HG03520 (cell line): ENCODE measurements around the gene OGDH.
A peak's percentile ranks its signal among the peaks of the same experiment; 100 is the strongest.

Experiments
- ATAC-seq: cut with Tn5 transposase; IDR thresholded peaks from one replicate; pipeline ENCODE4 v1.9.1; 2021; ENCODE audit warnings: mild to moderate bottlenecking, moderate library complexity; ENCODE audit not compliant: unreplicated experiment

OGDH gene

GRCh38 chr7:44636926-44637325 is 30.5 kb downstream of the OGDH start:
- no peak for ATAC-seq

DNA sequence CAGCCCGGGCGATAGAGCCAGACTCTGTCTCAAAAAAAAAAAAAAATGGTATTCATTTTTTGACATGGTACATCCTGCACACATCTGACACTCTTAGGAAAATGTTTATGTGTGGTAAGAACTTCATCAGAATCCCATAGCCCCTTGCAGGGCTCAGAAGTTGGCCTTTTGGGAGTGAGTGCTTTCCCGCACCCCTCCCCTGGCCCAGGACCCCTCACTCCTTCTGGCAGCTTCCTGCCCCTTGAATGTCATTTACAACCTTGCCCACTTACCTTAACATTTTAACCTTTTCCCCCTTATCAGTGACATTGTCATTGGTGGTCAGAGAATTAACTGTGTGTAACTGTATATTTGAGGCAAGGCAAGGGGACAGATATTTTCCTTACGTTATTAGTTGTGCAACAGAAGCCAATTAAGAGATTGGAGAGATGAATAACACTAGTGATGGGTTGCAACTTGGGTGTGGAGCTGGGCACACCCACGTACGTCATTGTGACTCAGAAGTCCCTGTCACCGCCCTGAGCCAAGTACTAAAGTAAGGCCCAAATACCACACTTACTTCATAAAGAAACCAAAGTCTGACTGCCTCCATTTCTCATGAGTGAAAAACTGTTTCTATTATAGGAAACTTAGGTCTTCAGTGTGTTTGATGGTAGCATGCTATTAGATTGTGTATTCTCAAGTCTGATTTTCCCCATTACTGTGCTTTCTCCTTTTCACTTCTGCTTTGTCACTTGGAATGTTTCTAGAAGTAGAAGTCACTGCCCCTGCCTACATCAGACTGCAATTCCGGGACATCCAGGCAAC is 31.6 kb downstream of the OGDH start:
- ATAC-seq: peak; percentile 47

- ATAC-seq: peak; percentile 85
Observed at GRCh38 chr7:44638611-44639557, 32.5 kb downstream of the OGDH start.

DNA sequence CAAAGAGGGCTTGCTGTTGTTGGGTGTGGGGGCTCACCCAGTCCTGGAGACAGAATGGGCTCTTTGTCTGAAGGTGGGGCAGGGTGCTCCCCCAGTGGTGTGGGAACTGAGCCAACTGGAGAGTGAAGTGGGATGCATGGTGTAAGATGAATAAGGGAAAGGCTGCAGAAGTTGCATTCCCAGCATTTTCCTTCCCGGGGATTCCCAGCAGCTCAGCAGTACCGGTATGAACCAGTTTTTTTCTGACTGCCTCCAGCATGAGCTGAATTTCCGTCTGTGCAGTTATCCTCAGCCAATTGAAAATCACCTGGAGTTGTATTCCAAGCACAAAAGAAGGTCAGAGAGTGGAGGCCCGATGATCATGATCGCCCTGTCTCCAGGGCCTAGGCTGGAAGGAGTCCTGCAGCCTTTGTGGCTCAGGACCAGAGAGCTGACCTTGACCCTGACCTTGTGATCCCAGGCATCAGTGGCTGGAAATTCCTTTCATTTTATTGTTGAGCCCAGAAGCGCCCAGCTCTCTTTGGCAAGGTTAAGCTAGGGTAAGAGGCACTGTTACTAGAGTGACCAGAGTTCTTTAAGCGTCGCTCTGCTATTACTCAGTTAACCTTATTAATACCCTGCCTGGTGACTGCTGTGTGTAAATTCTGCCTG is 33.4 kb downstream of the OGDH start:
- ATAC-seq: no peak

- ATAC-seq: no peak
Observed at GRCh38 chr7:44643206-44643605, 36.8 kb downstream of the OGDH start.

GRCh38 chr7:44645254-44645653 is 38.8 kb downstream of the OGDH start:
- no peak for ATAC-seq

DNA sequence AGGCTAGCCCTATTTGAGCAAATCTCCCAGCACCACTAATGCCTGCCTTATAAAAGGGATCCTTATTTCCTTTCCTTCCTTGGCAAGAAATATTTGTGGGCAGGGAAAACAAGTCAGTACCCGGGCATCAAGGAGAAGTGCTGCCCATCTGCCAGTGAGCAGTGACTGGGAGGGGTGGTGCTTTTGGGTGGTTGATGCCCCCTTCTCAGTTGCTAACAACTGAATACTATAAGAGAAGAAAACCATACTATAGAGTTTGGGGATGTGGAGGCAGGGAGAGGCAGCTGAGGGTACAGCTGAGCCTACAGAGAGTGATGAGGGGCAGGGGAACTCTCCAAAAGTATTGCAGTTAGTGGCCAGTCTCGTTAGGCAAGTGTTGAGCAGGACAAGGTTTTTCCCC is 39.3 kb downstream of the OGDH start:
- ATAC-seq: no peak

DNA sequence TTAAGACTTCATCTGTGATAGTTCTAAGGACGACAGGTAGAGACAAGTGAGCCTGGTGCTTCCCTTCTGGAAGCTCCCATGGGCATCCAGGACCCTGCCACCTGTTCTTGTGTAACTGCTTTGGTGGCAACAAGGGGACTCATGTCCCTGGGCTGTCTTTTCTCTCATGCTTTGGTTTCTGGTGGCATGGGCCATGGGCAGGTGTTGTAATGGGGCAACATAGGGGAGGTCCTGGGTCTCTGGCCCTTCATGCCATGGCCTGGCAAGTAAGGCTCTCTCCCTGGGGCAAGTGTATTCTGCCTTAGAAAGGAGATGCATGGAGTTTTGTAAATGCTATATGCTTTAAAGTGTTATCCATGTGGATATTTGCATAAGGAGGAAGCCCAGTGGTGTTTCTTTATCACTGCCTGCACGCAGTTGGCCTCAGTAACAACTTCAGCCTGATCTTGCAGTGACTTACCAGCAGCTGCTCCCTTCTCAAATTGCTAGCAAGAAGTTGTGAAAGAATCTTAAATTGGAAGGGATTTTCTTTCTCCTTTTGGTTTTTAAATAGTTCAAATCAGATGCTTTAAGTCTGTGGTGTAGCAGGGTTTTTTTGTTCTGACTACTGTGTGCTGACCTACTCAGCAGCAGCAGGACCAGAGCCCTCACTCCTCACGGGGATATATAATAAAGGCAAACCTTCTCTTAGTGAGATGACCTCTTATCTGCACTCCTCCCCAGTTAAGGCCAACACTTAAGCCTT is 39.9 kb downstream of the OGDH start:
- no peak for ATAC-seq

GRCh38 chr7:44646921-44647636 is 40.7 kb downstream of the OGDH start:
- no peak for ATAC-seq

- ATAC-seq: no peak
Observed at GRCh38 chr7:44647981-44648714, 41.7 kb downstream of the OGDH start.

GRCh38 chr7:44650242-44650641 is 43.8 kb downstream of the OGDH start:
- ATAC-seq: no peak

GRCh38 chr7:44650772-44651171 is 44.3 kb downstream of the OGDH start:
- no peak for ATAC-seq

DNA sequence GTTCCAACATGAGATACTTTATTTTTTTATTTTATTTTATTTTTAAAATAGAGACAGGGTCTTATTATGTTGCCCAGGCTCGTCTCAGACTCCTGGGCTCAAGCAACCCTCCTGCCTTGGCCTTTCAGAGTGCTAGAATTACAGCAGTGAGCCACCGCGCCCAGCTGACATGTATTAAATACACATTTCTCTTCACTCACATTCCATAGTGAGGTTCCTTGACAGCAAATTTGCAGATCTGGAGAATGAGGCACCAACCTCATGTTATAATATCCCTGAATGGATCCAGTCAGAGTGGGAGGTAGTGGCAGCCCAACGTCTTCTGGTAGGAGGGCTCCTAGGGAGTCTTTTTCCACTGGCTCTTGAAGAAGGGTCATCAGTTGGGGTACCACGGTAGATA is 46.1 kb downstream of the OGDH start:
- no peak for ATAC-seq

DNA sequence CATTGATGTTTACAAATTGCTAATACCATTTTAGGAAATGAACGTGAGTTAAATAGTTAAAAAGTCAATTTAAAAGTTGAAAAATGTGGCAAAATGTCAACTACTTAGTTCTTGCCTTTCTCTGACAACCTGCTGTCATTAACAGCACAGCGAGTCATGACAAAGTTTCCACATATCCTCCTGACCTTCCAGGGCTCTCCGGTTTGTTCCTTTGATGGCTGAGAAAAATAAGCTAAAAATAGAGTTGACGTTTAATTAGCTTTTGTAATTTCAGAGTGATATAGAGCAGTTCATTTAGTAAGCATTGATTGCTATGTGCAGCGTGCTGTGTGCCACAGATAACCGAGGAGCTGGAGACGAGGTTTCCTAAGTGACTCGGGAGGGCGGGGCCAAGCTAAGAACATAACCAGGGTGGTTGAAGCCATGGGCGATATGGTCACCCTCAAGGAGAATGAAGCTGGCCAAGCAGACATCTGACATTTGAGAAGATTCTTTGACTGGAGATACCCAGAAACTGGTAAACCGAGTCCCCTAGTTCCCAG is 47.9 kb downstream of the OGDH start:
- ATAC-seq: no peak

DNA sequence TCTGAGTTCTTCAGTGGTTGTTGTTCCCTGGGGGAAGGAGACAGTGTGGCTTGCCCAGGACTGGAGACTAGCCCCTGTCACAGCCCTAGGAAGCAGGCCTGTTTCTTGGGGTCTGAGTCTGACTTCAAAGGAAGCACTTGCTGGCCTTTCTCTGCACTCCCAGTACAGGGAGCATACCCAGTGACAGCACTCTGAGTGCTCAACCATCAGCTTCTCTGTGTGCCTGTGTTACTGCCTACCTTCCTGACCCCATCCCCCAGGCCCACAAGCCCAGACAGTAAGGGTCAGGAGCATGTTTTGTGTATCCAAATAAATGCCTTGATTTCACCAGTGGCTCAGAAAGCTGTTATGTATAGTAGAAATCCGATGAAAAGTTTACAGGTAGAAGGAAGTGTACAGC is 48.9 kb downstream of the OGDH start:
- ATAC-seq: no peak

- ATAC-seq: no peak
Observed at GRCh38 chr7:44658979-44659378, 52.6 kb downstream of the OGDH start.

DNA sequence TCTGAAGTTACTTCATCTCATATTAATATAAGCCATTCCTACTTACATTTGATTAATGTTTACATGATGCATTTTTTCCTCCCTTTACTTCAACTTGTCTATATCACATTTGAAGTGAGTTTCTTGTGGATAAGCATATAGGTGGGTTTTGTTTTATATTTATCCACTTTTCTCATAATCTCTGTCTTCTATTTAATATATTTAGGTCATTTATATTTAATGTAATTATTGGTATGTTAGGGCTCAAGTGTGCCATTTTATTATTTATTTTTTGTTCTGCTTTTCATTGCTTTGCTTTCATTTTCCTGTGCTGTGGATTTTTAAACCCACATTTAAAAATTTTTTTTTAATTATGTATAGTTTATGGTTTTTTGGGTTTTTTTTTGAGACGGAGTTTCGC is 54.8 kb downstream of the OGDH start:
- no peak for ATAC-seq

GRCh38 chr7:44664780-44665461 is 58.5 kb downstream of the OGDH start:
- no peak for ATAC-seq
